Measurements from ENCODE around the gene VASN. TPM values are rescaled to one million over a fixed set of nuclear protein-coding genes. Genes with fewer than 3 reads are reported as not detected.

VASN gene
- total and polyA plus RNA-seq, 10 of the 15 experiments (the other 5 are each of a cell fraction or from before 2014, with no cell fraction given): 0.02 to 0.19 (median 0.14) TPM; not detected in 6

DNA sequence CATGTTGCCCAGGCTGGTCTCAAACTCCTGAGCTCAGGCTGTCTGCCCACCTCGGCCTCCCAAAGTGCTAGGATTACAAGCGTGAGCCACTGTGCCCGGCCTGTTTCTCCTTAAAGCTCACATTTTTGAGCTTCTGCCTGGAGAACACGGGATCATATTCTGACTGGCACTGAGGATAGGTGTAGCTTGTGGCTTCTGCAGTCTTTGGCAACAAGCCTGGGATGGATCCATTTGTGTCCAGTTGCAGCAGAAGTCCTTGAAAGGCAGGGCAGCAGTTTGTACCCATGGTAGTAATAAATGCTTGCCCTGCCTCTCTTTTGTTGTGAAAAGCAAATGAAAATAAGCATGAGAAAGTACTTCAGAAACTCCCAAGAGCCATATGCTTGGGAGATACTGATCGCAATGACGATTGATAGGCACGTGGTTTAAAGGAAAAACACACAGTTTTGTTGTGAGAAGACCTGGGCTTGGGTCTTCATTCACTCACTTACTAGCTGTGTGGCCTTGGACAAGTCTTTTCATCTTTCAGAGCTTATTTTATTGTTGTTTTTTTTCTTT, 47.8 kb downstream of the VASN start:
- 78% methylated on average over 7 of the region's 7 CpGs for WGBS (ENCODE audit: insufficient coverage, insufficient replicate concordance, low lambda C conversion rate, missing lambda C conversion rate)
- no peaks in the 10 kb centered on the region for H3K9me3 ChIP-seq (replicated peaks; ENCODE audit: control insufficient read depth, insufficient read depth, low read length)
- in situ Hi-C loops (cut with MboI): no loop called here
- ChIA-PET RAD21 (ENCODE audit: unreplicated experiment) (no interaction called here), SMC1A (ENCODE audit: uncharacterized antibody, unreplicated experiment) (interaction anchor here (1.0 kb wide), 1 partner anchor 9 kb away, joined by 3 read pairs; no protein-coding TSS in a partner anchor), CTCF (interaction anchor here (1.4 kb wide), 1 partner anchor 204 kb away, joined by 3 read pairs; no protein-coding TSS in a partner anchor), POLR2A (interaction anchor here (0.7 kb wide), 1 partner anchor 14 kb away, joined by 7 read pairs; no protein-coding TSS in a partner anchor)
- peaks cover 19% of the 10 kb centered on the region for H3K79me2 ChIP-seq (ENCODE audit: control insufficient read depth, insufficient read depth, low read length)
- TF ChIP-seq IRF4 (IDR thresholded peaks at IDR 0.05; ENCODE audit: low read depth, low read length) (no peak), BRCA1 (IDR thresholded peaks at IDR 0.05; ENCODE audit: low read depth, low read length) (no peak)
- FAIRE-seq (no peak), ATAC-seq (no peak), DNase-seq (ENCODE audit: low read depth, low spot score) (no peak)
- no peak overlapping the region for H3K4me3 ChIP-seq
- no peaks in the 10 kb centered on the region for H4K20me1 ChIP-seq (ENCODE audit: control insufficient read depth, insufficient read depth)
- H3K4me2 ChIP-seq (ENCODE audit: control insufficient read depth, insufficient read depth): no peak overlapping the region
- no peaks in the 10 kb centered on the region for H3K27me3 ChIP-seq (replicated peaks in 1 of 2; ENCODE audit: control insufficient read depth in 2 of 2, insufficient read depth in 2 of 2, low read length in 1 of 2)
- BruUV-seq (replicated peaks): no TSS peak
- intact Hi-C loops (cut with micrococcal nuclease; ENCODE audit: unreplicated experiment): no loop called here
- H3K4me1 ChIP-seq (ENCODE audit: control insufficient read depth, insufficient read depth, low read length): peaks cover 12% of the 10 kb centered on the region
- H2AFZ ChIP-seq (ENCODE audit: control insufficient read depth, low read depth, low read length): no peak overlapping the region
- no peak overlapping the region for H3K27ac ChIP-seq (ENCODE audit: control insufficient read depth, insufficient read depth)
- H3K9ac ChIP-seq (ENCODE audit: control insufficient read depth, insufficient read depth, low read length): no peak overlapping the region
- no peaks in the 10 kb centered on the region for H3K36me3 ChIP-seq (ENCODE audit: control insufficient read depth in 2 of 2, insufficient read depth in 2 of 2, low read length in 1 of 2)

DNA sequence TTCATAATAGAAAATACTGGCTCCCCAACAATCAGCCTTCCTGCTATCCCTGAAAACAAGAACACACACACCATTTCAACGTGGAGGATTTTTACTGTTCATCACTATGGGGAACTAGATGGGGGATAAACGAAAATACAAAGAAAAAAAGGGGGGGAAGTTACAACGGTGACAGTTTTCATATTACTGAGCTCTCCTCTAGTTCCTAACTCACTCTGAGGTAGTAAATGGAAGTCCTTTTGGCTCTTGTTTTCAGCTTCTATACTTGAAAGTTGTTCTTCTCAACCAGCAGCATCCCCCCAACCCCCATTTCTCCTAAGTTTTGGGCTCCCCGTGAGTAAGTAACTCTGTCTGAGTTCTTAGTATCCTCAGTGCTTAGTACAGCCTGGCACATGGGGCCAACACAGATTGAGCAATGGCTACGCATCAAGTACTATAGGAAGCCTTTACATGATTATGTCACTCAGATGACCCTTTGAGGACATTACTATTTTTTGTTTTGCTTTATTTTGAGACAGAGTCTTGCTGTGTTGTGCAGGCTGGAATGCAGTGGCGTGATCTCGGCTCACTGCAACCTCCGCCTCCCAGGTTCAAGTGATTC, 49.0 kb downstream of the VASN start:
- in situ Hi-C loops (cut with MboI): no loop called here
- Histone ChIP-seq H4K20me1 (ENCODE audit: control insufficient read depth, insufficient read depth) (no peaks in the 10 kb centered on the region), H3K27ac (ENCODE audit: control insufficient read depth, insufficient read depth) (no peak overlapping the region), H3K4me2 (ENCODE audit: control insufficient read depth, insufficient read depth) (no peak overlapping the region), H3K4me1 (ENCODE audit: control insufficient read depth, insufficient read depth, low read length) (peaks cover 3% of the 10 kb centered on the region), H2AFZ (ENCODE audit: control insufficient read depth, low read depth, low read length) (no peak overlapping the region), H3K4me3 (no peak overlapping the region), H3K36me3 (ENCODE audit: control insufficient read depth in 2 of 2, insufficient read depth in 2 of 2, low read length in 1 of 2) (no peaks in the 10 kb centered on the region), H3K9ac (ENCODE audit: control insufficient read depth, insufficient read depth, low read length) (no peak overlapping the region), H3K79me2 (ENCODE audit: control insufficient read depth, insufficient read depth, low read length) (peaks cover 11% of the 10 kb centered on the region), H3K9me3 (replicated peaks; ENCODE audit: control insufficient read depth, insufficient read depth, low read length) (no peaks in the 10 kb centered on the region), H3K27me3 (replicated peaks in 1 of 2; ENCODE audit: control insufficient read depth in 2 of 2, insufficient read depth in 2 of 2, low read length in 1 of 2) (no peaks in the 10 kb centered on the region)
- no TSS peak for BruUV-seq (replicated peaks)
- no peak for DNase-seq (ENCODE audit: low read depth, low spot score)
- ChIA-PET RAD21 (ENCODE audit: unreplicated experiment) (no interaction called here), CTCF (no interaction called here), POLR2A (no interaction called here), SMC1A (ENCODE audit: uncharacterized antibody, unreplicated experiment) (no interaction called here)
- intact Hi-C loops (cut with micrococcal nuclease; ENCODE audit: unreplicated experiment): loop anchor here (10.0 kb wide), 1 partner anchor 194 kb away; the partner anchor contains the start of gene UBALD1
- TF ChIP-seq, protein P1, sequence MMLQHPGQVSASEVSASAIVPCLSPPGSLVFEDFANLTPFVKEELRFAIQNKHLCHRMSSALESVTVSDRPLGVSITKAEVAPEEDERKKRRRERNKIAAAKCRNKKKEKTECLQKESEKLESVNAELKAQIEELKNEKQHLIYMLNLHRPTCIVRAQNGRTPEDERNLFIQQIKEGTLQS (IDR thresholded peaks at IDR 0.05; ENCODE audit: borderline replicate concordance, extremely low read depth, low read depth, low read length): no peak
- TF ChIP-seq SMARCA5 (IDR thresholded peaks at IDR 0.05): no peak
- TF ChIP-seq, protein P2, sequence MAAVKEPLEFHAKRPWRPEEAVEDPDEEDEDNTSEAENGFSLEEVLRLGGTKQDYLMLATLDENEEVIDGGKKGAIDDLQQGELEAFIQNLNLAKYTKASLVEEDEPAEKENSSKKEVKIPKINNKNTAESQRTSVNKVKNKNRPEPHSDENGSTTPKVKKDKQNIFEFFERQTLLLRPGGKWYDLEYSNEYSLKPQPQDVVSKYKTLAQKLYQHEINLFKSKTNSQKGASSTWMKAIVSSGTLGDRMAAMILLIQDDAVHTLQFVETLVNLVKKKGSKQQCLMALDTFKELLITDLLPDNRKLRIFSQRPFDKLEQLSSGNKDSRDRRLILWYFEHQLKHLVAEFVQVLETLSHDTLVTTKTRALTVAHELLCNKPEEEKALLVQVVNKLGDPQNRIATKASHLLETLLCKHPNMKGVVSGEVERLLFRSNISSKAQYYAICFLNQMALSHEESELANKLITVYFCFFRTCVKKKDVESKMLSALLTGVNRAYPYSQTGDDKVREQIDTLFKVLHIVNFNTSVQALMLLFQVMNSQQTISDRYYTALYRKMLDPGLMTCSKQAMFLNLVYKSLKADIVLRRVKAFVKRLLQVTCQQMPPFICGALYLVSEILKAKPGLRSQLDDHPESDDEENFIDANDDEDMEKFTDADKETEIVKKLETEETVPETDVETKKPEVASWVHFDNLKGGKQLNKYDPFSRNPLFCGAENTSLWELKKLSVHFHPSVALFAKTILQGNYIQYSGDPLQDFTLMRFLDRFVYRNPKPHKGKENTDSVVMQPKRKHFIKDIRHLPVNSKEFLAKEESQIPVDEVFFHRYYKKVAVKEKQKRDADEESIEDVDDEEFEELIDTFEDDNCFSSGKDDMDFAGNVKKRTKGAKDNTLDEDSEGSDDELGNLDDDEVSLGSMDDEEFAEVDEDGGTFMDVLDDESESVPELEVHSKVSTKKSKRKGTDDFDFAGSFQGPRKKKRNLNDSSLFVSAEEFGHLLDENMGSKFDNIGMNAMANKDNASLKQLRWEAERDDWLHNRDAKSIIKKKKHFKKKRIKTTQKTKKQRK (IDR thresholded peaks at IDR 0.05; ENCODE audit: low read depth, low read length): no peak
- no peak for TF ChIP-seq POLR2A (IDR thresholded peaks at IDR 0.05; ENCODE audit: low read depth, low read length)
- TF ChIP-seq ZNF384 (IDR thresholded peaks at IDR 0.05; ENCODE audit: borderline replicate concordance, low read depth, low read length): no peak
- TF ChIP-seq, protein P3, sequence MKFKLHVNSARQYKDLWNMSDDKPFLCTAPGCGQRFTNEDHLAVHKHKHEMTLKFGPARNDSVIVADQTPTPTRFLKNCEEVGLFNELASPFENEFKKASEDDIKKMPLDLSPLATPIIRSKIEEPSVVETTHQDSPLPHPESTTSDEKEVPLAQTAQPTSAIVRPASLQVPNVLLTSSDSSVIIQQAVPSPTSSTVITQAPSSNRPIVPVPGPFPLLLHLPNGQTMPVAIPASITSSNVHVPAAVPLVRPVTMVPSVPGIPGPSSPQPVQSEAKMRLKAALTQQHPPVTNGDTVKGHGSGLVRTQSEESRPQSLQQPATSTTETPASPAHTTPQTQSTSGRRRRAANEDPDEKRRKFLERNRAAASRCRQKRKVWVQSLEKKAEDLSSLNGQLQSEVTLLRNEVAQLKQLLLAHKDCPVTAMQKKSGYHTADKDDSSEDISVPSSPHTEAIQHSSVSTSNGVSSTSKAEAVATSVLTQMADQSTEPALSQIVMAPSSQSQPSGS (IDR thresholded peaks at IDR 0.05; ENCODE audit: low read length): no peak
- TF ChIP-seq MTA3 (IDR thresholded peaks at IDR 0.05; ENCODE audit: borderline replicate concordance, low read length): no peak
- WGBS (ENCODE audit: insufficient coverage, insufficient replicate concordance, low lambda C conversion rate, missing lambda C conversion rate): 60% methylated on average over 8 of the region's 8 CpGs
- ATAC-seq: no peak
- no peak for FAIRE-seq

Data from GM12878 (cell line).